Stimulated activated CD8-positive, alpha-beta memory T cell treated with anti-CD3 and anti-CD28 coated beads, Interleukin-12 subunit alpha, Interleukin-12 subunit beta, amount 100 ng/mL, for 24 hours (primary cell): Measurements from ENCODE around the gene PNPO.
"Not testable (repeated sequence)": the region's sequence is repeated elsewhere in the genome, so short reads cannot be mapped to it uniquely, and the experiment has no call there.

Source experiments
- DNase-seq: peaks from one replicate; pipeline ENCODE4 v3.0.0-alpha.2; 2020; ENCODE audit errors: extremely low read depth

PNPO gene

GRCh38 chr17:47918006-47918405, 23.4 kb upstream of the PNPO start:
- DNase-seq = no peak

- DNase-seq = no peak
Observed at GRCh38 chr17:47918991-47919390, 22.4 kb upstream of the PNPO start.

GRCh38 chr17:47919889-47920288, 21.5 kb upstream of the PNPO start:
- DNase-seq = not testable (repeated sequence)

GRCh38 chr17:47924785-47925677, 16.3 kb upstream of the PNPO start:
- DNase-seq = no peak

- DNase-seq = no peak
Observed at GRCh38 chr17:47925678-47925988, 15.7 kb upstream of the PNPO start.

GRCh38 chr17:47927821-47928400, 13.5 kb upstream of the PNPO start:
- DNase-seq = no peak

- no peak for DNase-seq
Observed at GRCh38 chr17:47928415-47928814, 13.0 kb upstream of the PNPO start.

GRCh38 chr17:47929218-47930000, 12.0 kb upstream of the PNPO start:
- DNase-seq = no peak

- no peak for DNase-seq
Observed at GRCh38 chr17:47931848-47932247, 9.5 kb upstream of the PNPO start.

GRCh38 chr17:47934856-47935255, 6.5 kb upstream of the PNPO start:
- no peak for DNase-seq

GRCh38 chr17:47935468-47935867, 5.9 kb upstream of the PNPO start:
- DNase-seq = not testable (repeated sequence)

GRCh38 chr17:47935961-47936360, 5.4 kb upstream of the PNPO start:
- DNase-seq = no peak

GRCh38 chr17:47937941-47938340, 3.4 kb upstream of the PNPO start:
- no peak for DNase-seq

- DNase-seq = no peak
Observed at GRCh38 chr17:47942096-47942510, 732 bp downstream of the PNPO start.

- DNase-seq = no peak
Observed at GRCh38 chr17:47942568-47942967, 1.2 kb downstream of the PNPO start.

- DNase-seq = no peak
Observed at GRCh38 chr17:47945080-47945479, 3.7 kb downstream of the PNPO start.

GRCh38 chr17:47945529-47946508, 4.4 kb downstream of the PNPO start:
- DNase-seq = no peak

- DNase-seq = no peak
Observed at GRCh38 chr17:47946516-47946915, 5.1 kb downstream of the PNPO start.

GRCh38 chr17:47946929-47947397, 5.6 kb downstream of the PNPO start:
- peak; percentile 44 for DNase-seq

GRCh38 chr17:47948706-47949196, 7.4 kb downstream of the PNPO start:
- DNase-seq = no peak

GRCh38 chr17:47949197-47949759, 7.9 kb downstream of the PNPO start:
- peak; percentile 64 for DNase-seq
